ENCODE results near the gene GCN1. TPM values are rescaled to one million over a fixed set of nuclear protein-coding genes. Genes with fewer than 3 reads are reported as not detected.

GCN1 gene
- total and polyA plus RNA-seq, 11 donors: 7.2 to 51.7 (median 33.7) TPM

DNA sequence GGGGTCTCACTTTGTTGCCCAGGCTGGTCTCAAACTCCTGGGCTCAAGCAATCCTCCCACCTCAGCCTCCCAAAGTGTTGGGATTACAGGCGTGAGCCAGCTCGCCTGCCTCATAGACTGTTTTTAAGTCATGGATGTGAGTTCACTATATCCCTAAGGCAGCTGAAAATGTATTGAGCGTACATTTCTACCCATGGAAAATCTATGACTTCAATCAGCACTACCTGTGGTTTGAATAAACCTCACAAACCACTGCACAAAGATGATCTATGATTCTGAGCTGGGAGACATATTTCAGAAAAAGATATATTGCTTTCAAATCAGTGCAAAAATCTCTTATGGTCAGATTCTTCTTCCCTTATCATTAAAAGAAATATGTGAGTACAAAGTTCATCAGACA lies 22.5 kb downstream of the GCN1 start:
- no peak for TF ChIP-seq POLR2A (IDR thresholded peaks at IDR 0.05)
- TF ChIP-seq, protein P1, sequence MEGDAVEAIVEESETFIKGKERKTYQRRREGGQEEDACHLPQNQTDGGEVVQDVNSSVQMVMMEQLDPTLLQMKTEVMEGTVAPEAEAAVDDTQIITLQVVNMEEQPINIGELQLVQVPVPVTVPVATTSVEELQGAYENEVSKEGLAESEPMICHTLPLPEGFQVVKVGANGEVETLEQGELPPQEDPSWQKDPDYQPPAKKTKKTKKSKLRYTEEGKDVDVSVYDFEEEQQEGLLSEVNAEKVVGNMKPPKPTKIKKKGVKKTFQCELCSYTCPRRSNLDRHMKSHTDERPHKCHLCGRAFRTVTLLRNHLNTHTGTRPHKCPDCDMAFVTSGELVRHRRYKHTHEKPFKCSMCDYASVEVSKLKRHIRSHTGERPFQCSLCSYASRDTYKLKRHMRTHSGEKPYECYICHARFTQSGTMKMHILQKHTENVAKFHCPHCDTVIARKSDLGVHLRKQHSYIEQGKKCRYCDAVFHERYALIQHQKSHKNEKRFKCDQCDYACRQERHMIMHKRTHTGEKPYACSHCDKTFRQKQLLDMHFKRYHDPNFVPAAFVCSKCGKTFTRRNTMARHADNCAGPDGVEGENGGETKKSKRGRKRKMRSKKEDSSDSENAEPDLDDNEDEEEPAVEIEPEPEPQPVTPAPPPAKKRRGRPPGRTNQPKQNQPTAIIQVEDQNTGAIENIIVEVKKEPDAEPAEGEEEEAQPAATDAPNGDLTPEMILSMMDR (IDR thresholded peaks at IDR 0.05): no peak
- Histone ChIP-seq H3K27ac (no peak overlapping the region), H3K36me3 (peaks cover 5 to 100% (median 100%) of the 10 kb centered on the region in 9 donors), H3K4me1 (no peaks in the 10 kb centered on the region), H3K9me3 (no peaks in the 10 kb centered on the region), H3K4me3 (no peak overlapping the region), H3K27me3 (no peaks in the 10 kb centered on the region)
- DNase-seq (no peak), ATAC-seq (no peak)
- intact Hi-C loops (cut with DNase I): no loop called here
- 93 to 98% (median 95%) methylated on average over 3 of the region's 3 CpGs for WGBS, 4 donors

DNA sequence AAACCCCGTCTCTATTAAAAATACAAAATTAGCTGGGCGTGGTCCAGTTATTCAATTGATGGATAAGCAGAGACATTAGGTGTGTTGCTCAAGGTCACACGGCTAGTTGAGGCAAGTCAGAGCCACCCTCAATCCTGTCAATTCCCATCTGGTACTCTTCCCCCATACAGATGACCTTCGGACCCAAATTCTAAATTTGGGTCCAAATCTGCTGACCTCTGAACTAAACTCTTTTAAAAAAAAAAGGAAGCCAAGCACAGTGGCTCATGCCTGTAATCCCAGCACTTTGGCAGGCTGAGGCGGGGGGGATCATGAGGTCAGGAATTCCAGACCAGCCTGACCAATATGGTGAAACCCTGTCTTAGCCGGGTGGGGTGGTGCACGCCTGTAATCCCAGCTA lies 23.9 kb downstream of the GCN1 start:
- 91 to 94% (median 93%) methylated on average over 7 of the region's 7 CpGs for WGBS, 4 donors
- Histone ChIP-seq H3K9me3 (no peaks in the 10 kb centered on the region), H3K27ac (no peak overlapping the region), H3K4me1 (no peaks in the 10 kb centered on the region), H3K36me3 (peaks cover 5 to 100% (median 95%) of the 10 kb centered on the region in 9 donors), H3K4me3 (no peak overlapping the region), H3K27me3 (no peaks in the 10 kb centered on the region)
- ATAC-seq (no peak), DNase-seq (no peak)
- TF ChIP-seq, protein P1 (IDR thresholded peaks at IDR 0.05): no peak
- TF ChIP-seq POLR2A (IDR thresholded peaks at IDR 0.05): no peak
- intact Hi-C loops (cut with DNase I): no loop called here

DNA sequence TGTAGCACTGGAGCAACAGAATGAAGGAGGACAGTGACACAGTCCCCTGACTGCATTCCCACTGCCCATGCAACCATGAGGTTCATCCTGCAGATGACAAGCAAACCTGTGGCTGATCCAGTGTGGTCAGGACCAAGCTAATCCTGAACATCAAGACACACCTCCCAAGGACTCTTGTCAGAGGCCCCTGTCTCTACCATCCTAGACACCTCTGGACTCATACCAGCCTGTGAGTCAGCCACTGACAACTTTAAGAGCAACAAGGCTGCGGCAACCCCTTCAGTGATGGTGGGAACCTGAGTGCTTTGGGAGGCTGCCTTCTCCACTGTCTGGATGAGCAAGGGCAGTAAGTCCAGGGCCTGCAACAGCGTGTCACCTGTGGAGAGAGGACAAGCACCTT lies 24.6 kb downstream of the GCN1 start:
- no peak overlapping the region for H3K27ac ChIP-seq
- no peaks in the 10 kb centered on the region for H3K4me1 ChIP-seq
- peaks cover 5 to 100% (median 95%) of the 10 kb centered on the region in 9 donors for H3K36me3 ChIP-seq
- intact Hi-C loops (cut with DNase I): no loop called here
- DNase-seq (no peak), ATAC-seq (no peak)
- H3K9me3 ChIP-seq: no peaks in the 10 kb centered on the region
- TF ChIP-seq POLR2A (IDR thresholded peaks at IDR 0.05): no peak
- H3K27me3 ChIP-seq: no peaks in the 10 kb centered on the region
- H3K4me3 ChIP-seq: no peak overlapping the region
- 85 to 100% (median 94%) methylated on average over 1 to 2 of the region's 2 CpGs for WGBS, 4 donors

GRCh38 chr12:120168337-120168736 lies 26.2 kb downstream of the GCN1 start:
- H3K27me3 ChIP-seq: no peaks in the 10 kb centered on the region
- 89 to 98% (median 96%) methylated on average over 4 of the region's 4 CpGs for WGBS, 4 donors
- ATAC-seq: no peak
- no peak for DNase-seq
- H3K27ac ChIP-seq: no peak overlapping the region
- H3K36me3 ChIP-seq: peaks cover 7 to 99% (median 92%) of the 10 kb centered on the region in 9 donors
- intact Hi-C loops (cut with DNase I): no loop called here
- H3K4me3 ChIP-seq: no peak overlapping the region
- no peak for TF ChIP-seq POLR2A (IDR thresholded peaks at IDR 0.05)
- TF ChIP-seq, protein P1 (IDR thresholded peaks at IDR 0.05): no peak
- H3K9me3 ChIP-seq: no peaks in the 10 kb centered on the region
- no peaks in the 10 kb centered on the region for H3K4me1 ChIP-seq

DNA sequence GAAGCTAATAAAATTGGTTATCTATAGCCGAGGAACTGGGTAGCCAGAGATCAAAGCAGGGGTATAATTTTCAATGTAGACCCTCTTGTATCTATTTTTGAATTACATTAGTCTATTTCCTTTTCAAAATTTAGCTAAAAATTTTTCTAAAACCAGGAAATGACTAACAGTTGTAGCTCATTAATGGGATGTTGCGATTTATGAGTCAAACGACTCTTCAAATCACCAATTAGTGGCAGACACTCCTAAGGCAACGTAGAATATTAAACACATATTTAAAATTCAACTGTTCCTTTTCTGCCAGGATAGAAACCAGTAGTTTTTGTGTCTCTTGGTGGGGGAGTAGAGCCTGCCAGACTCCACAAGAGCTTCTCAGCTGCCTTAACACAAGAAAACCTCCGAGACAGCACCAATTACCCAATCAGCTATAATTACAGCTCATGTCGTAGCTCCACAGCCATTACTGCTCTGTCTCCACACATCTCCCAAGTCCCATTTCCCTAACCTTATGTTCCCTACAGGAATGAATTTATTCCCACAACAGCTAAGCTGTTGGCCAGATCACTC lies 26.9 kb downstream of the GCN1 start:
- no peak overlapping the region for H3K4me3 ChIP-seq
- no peak overlapping the region for H3K27ac ChIP-seq
- intact Hi-C loops (cut with DNase I): no loop called here
- no peak for ATAC-seq
- no peaks in the 10 kb centered on the region for H3K9me3 ChIP-seq
- H3K27me3 ChIP-seq: no peaks in the 10 kb centered on the region
- no peak for DNase-seq
- WGBS, 4 donors: 85 to 92% (median 91%) methylated on average over 6 of the region's 6 CpGs
- peaks cover 9 to 99% (median 92%) of the 10 kb centered on the region in 9 donors for H3K36me3 ChIP-seq
- TF ChIP-seq POLR2A (IDR thresholded peaks at IDR 0.05): no peak
- TF ChIP-seq, protein P1 (IDR thresholded peaks at IDR 0.05): no peak
- H3K4me1 ChIP-seq: no peaks in the 10 kb centered on the region

All from heart left ventricle (tissue), 16 donors.